Measurements from ENCODE around the gene PACRG. TPM values are rescaled to one million over a fixed set of nuclear protein-coding genes. Genes with fewer than 3 reads are reported as not detected.

Gene PACRG
- total and polyA plus RNA-seq, 2 of the 8 experiments (the other 6 are each of a cell fraction or from before 2014, with no cell fraction given), result 0.44 to 0.54 TPM

- Histone ChIP-seq H3K18ac (ENCODE audit: extremely low read depth, low read length) (no peak overlapping the region), H3K79me1 (ENCODE audit: low read depth, low read length) (no peaks in the 10 kb centered on the region), H3K4me1 (replicated peaks in 1 of 4; ENCODE audit: control insufficient read depth in 3 of 4, insufficient read depth in 4 of 4, low read length in 3 of 4) (no peaks in the 10 kb centered on the region), H3K23me2 (ENCODE audit: low read depth, low read length) (no peaks in the 10 kb centered on the region), H3K23ac (ENCODE audit: insufficient read length) (no peak overlapping the region), H3K4ac (replicated peaks; ENCODE audit: insufficient read length, low read depth, low read length) (no peak overlapping the region), H2BK5ac (ENCODE audit: low read depth, low read length) (no peak overlapping the region), H4K5ac (ENCODE audit: insufficient read length, low read depth, low read length) (no peak overlapping the region), H3K36me3 (ENCODE audit: control insufficient read depth in 2 of 4, insufficient read depth in 4 of 4, low read length in 3 of 4) (no peaks in the 10 kb centered on the region), H4K8ac (ENCODE audit: extremely low read depth, insufficient read depth, low read length) (no peak overlapping the region), H2AFZ (ENCODE audit: low read length) (no peak overlapping the region), H3K27ac (ENCODE audit: low read depth, low read length) (no peak overlapping the region), H2BK15ac (ENCODE audit: low read length) (no peak overlapping the region), H2BK20ac (ENCODE audit: low read length) (no peak overlapping the region), H3K79me2 (ENCODE audit: control insufficient read depth in 1 of 2, insufficient read depth in 2 of 2, low read length in 2 of 2) (no peaks in the 10 kb centered on the region), H3K4me2 (ENCODE audit: insufficient read depth in 1 of 2, low read depth in 2 of 2, low read length in 2 of 2) (no peak overlapping the region), H4K20me1 (replicated peaks in 1 of 2; ENCODE audit: control insufficient read depth in 1 of 2, insufficient read depth in 2 of 2, low read length in 2 of 2) (no peaks in the 10 kb centered on the region), H3K4me3 (ENCODE audit: extremely low read depth in 1 of 4, insufficient read depth in 2 of 4, low read depth in 3 of 4, low read length in 4 of 4) (no peak overlapping the region), H2BK12ac (ENCODE audit: low read depth, low read length) (no peak overlapping the region), H3K14ac (ENCODE audit: insufficient read length) (no peak overlapping the region), H4K91ac (replicated peaks; ENCODE audit: insufficient read length, low read length) (no peak overlapping the region), H3K9ac (replicated peaks in 1 of 4; ENCODE audit: extremely low read depth in 1 of 4, low read depth in 3 of 4, low read length in 3 of 4) (no peak overlapping the region), H3K56ac (replicated peaks; ENCODE audit: insufficient read length, low read depth, low read length) (no peak overlapping the region), H3K9me3 (ENCODE audit: insufficient read depth in 2 of 2, low read depth in 1 of 2, low read length in 1 of 2) (0 out of 4 replicates have a peak, but pooled peaks cover 0 to 3% of the 10 kb centered on the region in 2 experiments), H2AK5ac (ENCODE audit: low read depth, low read length) (no peak overlapping the region), H2BK120ac (replicated peaks; ENCODE audit: low read depth, low read length) (no peak overlapping the region), H3K27me3 (replicated peaks in 1 of 4; ENCODE audit: control insufficient read depth in 3 of 4, extremely low read depth in 1 of 4, insufficient read depth in 3 of 4, low read length in 3 of 4) (no peaks in the 10 kb centered on the region)
- TF ChIP-seq KDM1A (IDR thresholded peaks at IDR 0.05; ENCODE audit: borderline replicate concordance, low read length) (no peak), TEAD4 (IDR thresholded peaks at IDR 0.05; ENCODE audit: low read depth, low read length) (no peak), GABPA (IDR thresholded peaks at IDR 0.05; ENCODE audit: borderline replicate concordance, insufficient read depth, low read length) (no peak), TAF7 (optimal IDR thresholded peaks at IDR 0.05; ENCODE audit: borderline replicate concordance, low read depth, low read length) (no peak)
- TF ChIP-seq, protein P1, sequence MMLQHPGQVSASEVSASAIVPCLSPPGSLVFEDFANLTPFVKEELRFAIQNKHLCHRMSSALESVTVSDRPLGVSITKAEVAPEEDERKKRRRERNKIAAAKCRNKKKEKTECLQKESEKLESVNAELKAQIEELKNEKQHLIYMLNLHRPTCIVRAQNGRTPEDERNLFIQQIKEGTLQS (IDR thresholded peaks at IDR 0.05; ENCODE audit: insufficient read depth, low read depth, low read length), result no peak
- no peak for DNase-seq (ENCODE audit: low read depth in 1 of 2, low spot score in 2 of 2)
- POLR2A ChIA-PET (ENCODE audit: partially characterized antibody), result no interaction called here
- 94% methylated on average over 1 of the region's 1 CpG; no CpG with 5 or more reads in 1 of the 2 experiments for WGBS, 2 experiments (ENCODE audit: extremely low coverage in 1 of 2, insufficient coverage in 1 of 2, insufficient read length in 1 of 2, insufficient replicate concordance in 2 of 2, low coverage in 1 of 2, low lambda C conversion rate in 2 of 2, missing lambda C conversion rate in 1 of 2)
- CTCF ChIA-PET (ENCODE audit: partially characterized antibody), result interaction anchor here (0.6 kb wide), 1 partner anchor 242 kb away, joined by 5 read pairs; no protein-coding TSS in a partner anchor
- no peak for FAIRE-seq
Measured at GRCh38 chr6:162684052-162684451, 43.7 kb upstream of the PACRG start.
